Loucy (cell line): ENCODE measurements around the gene EFCAB13.

Source experiments
- H2AFZ ChIP-seq: fragments of 200-600 bp; sonication (generic); 2 replicates; pipeline ENCODE4 v1.6.0; 2016; ENCODE audit warnings: antibody characterized with exemption, mild to moderate bottlenecking, low read length, moderate library complexity
- H3F3A ChIP-seq: fragments of 200-600 bp; 2 replicates; pipeline ENCODE4 v1.6.0; 2016; ENCODE audit warnings: antibody characterized with exemption, low read depth, mild to moderate bottlenecking
- H3K27me3 ChIP-seq: fragments of 200-600 bp; sonication (generic); 2 replicates; pipeline ENCODE4 v1.6.1; 2014; ENCODE audit warnings: low read length, mild to moderate bottlenecking; ENCODE audit not compliant: insufficient read depth, poor library complexity, severe bottlenecking
- H3K36me3 ChIP-seq: fragments of 200-600 bp; sonication (generic); 2 replicates; pipeline ENCODE4 v1.6.1; 2016; ENCODE audit warnings: low read length; ENCODE audit not compliant: insufficient read depth
- H3K4me1 ChIP-seq: fragments of 200-600 bp; sonication (generic); 2 replicates; pipeline ENCODE4 v1.5.1; 2014; ENCODE audit warnings: low read length, mild to moderate bottlenecking; ENCODE audit not compliant: insufficient read depth, poor library complexity, severe bottlenecking
- H3K4me2 ChIP-seq: fragments of 200-600 bp; sonication (generic); 2 replicates; pipeline ENCODE4 v1.6.0; 2014; ENCODE audit warnings: antibody characterized with exemption, low read length, low read depth, mild to moderate bottlenecking; ENCODE audit not compliant: poor library complexity, severe bottlenecking
- H3K4me3 ChIP-seq: fragments of 200-600 bp; sonication (generic); 2 replicates; pipeline ENCODE4 v1.5.1; 2014; ENCODE audit warnings: low read length, mild to moderate bottlenecking, mixed read lengths; ENCODE audit not compliant: poor library complexity, severe bottlenecking
- H3K79me2 ChIP-seq: fragments of 200-600 bp; sonication (generic); 2 replicates; pipeline ENCODE4 v1.6.1; 2014; ENCODE audit warnings: low read length; ENCODE audit not compliant: insufficient read depth
- H3K9ac ChIP-seq: fragments of 200-600 bp; sonication (generic); 2 replicates; pipeline ENCODE4 v1.6.0; 2014; ENCODE audit warnings: mild to moderate bottlenecking, low read depth, low read length, moderate library complexity; ENCODE audit not compliant: poor library complexity, severe bottlenecking
- H3K9me2 ChIP-seq: fragments of 200-600 bp; sonication (generic); replicated peaks from 2 replicates; pipeline ENCODE4 v1.6.1; 2016; ENCODE audit warnings: low read depth, low read length, mixed read lengths
- H3K9me3 ChIP-seq: fragments of 200-600 bp; sonication (generic); 2 replicates; pipeline ENCODE4 v1.6.1; 2014; ENCODE audit warnings: mild to moderate bottlenecking, antibody characterized with exemption, low read length, low read depth; ENCODE audit not compliant: insufficient read depth
- H4K20me1 ChIP-seq: fragments of 200-600 bp; sonication (generic); 2 replicates; pipeline ENCODE4 v1.6.0; 2014; ENCODE audit warnings: antibody characterized with exemption, low read length, mild to moderate bottlenecking; ENCODE audit not compliant: insufficient read depth, poor library complexity, severe bottlenecking
- CTCF ChIP-seq: fragments of 200-600 bp; sonication (generic); conservative IDR thresholded peaks from 2 replicates; pipeline ENCODE4 v1.5.1; 2014; ENCODE audit warnings: mild to moderate bottlenecking, antibody characterized with exemption, low read length
- EZH2phosphoT487 ChIP-seq: fragments of 200-600 bp; IDR thresholded peaks from 2 replicates; pipeline ENCODE4 v1.6.1; 2018; ENCODE audit warnings: antibody characterized with exemption, mild to moderate bottlenecking, moderate library complexity, borderline replicate concordance

EFCAB13 gene

GRCh38 chr17:47330548-47330947 is 6.8 kb downstream of the EFCAB13 start:
- H3K4me3 ChIP-seq: no peak overlapping the region
- no peaks in the 10 kb centered on the region for H3K9me3 ChIP-seq
- H3K9ac ChIP-seq: no peak overlapping the region
- H3K4me2 ChIP-seq: no peak overlapping the region
- H4K20me1 ChIP-seq: no peaks in the 10 kb centered on the region
- H3K79me2 ChIP-seq: no peaks in the 10 kb centered on the region
- no peaks in the 10 kb centered on the region for H3K4me1 ChIP-seq
- H3K36me3 ChIP-seq: no peaks in the 10 kb centered on the region
- no peak for TF ChIP-seq CTCF
- no peaks in the 10 kb centered on the region for H3F3A ChIP-seq
- H3K9me2 ChIP-seq: no peaks in the 10 kb centered on the region
- H3K27me3 ChIP-seq: no peaks in the 10 kb centered on the region
- H2AFZ ChIP-seq: no peak overlapping the region

GRCh38 chr17:47332287-47332686 is 8.5 kb downstream of the EFCAB13 start:
- TF ChIP-seq CTCF (no peak), EZH2phosphoT487 (no peak)
- Histone ChIP-seq H3K9me3 (no peaks in the 10 kb centered on the region), H3F3A (no peaks in the 10 kb centered on the region), H3K79me2 (no peaks in the 10 kb centered on the region), H3K27me3 (no peaks in the 10 kb centered on the region), H3K36me3 (no peaks in the 10 kb centered on the region), H2AFZ (no peak overlapping the region), H3K9me2 (no peaks in the 10 kb centered on the region), H3K4me1 (no peaks in the 10 kb centered on the region), H3K9ac (no peak overlapping the region), H3K4me3 (no peak overlapping the region), H4K20me1 (no peaks in the 10 kb centered on the region), H3K4me2 (no peak overlapping the region)

GRCh38 chr17:47335101-47335936 is 11.6 kb downstream of the EFCAB13 start:
- Histone ChIP-seq H3K9ac (no peak overlapping the region), H4K20me1 (no peaks in the 10 kb centered on the region), H3K4me1 (no peaks in the 10 kb centered on the region), H3K9me3 (no peaks in the 10 kb centered on the region), H3K4me3 (no peak overlapping the region), H3K4me2 (no peak overlapping the region), H2AFZ (no peak overlapping the region), H3K27me3 (no peaks in the 10 kb centered on the region), H3F3A (no peaks in the 10 kb centered on the region), H3K36me3 (no peaks in the 10 kb centered on the region), H3K79me2 (no peaks in the 10 kb centered on the region), H3K9me2 (no peaks in the 10 kb centered on the region)
- no peak for TF ChIP-seq EZH2phosphoT487
- TF ChIP-seq CTCF: no peak
